ENCODE measurements around the gene HLTF.

GRCh38 chr3:148981273-148981672 lies 105.1 kb downstream of the HLTF start:
- TF ChIP-seq SP2 (CRISPR knock-in tag; IDR thresholded peaks at IDR 0.05) (no peak), PRPF4 (IDR thresholded peaks at IDR 0.05; ENCODE audit: low read depth, low read length, poor library complexity, severe bottlenecking) (no peak), EZH2 (conservative IDR thresholded peaks at IDR 0.05; ENCODE audit: low read depth, low read length) (no peak), SAFB2 (CRISPR knock-in tag; IDR thresholded peaks at IDR 0.05; ENCODE audit: borderline replicate concordance, low read depth) (no peak)
- TF ChIP-seq, protein P1, sequence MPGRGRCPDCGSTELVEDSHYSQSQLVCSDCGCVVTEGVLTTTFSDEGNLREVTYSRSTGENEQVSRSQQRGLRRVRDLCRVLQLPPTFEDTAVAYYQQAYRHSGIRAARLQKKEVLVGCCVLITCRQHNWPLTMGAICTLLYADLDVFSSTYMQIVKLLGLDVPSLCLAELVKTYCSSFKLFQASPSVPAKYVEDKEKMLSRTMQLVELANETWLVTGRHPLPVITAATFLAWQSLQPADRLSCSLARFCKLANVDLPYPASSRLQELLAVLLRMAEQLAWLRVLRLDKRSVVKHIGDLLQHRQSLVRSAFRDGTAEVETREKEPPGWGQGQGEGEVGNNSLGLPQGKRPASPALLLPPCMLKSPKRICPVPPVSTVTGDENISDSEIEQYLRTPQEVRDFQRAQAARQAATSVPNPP (CRISPR knock-in tag; IDR thresholded peaks at IDR 0.05), result no peak
